B cell (primary cell): Measurements from ENCODE around the gene SNRPD3.
"Not testable (repeated sequence)": the region's sequence is repeated elsewhere in the genome, so short reads cannot be mapped to it uniquely, and the experiment has no call there.

Source experiments
- EZH2 ChIP-seq: IDR thresholded peaks from 2 replicates; pipeline ENCODE4 v1.6.1; 2012; ENCODE audit warnings: borderline replicate concordance, low read depth, mild to moderate bottlenecking, moderate library complexity, low read length; ENCODE audit not compliant: insufficient read depth, poor library complexity, severe bottlenecking
- TF ChIP-seq, protein P1 (sequence below): fragments of 200-600 bp; IDR thresholded peaks from one replicate; pipeline ENCODE4 v1.8.0; 2022; ENCODE audit warnings: antibody characterized with exemption, mild to moderate bottlenecking

DNA sequence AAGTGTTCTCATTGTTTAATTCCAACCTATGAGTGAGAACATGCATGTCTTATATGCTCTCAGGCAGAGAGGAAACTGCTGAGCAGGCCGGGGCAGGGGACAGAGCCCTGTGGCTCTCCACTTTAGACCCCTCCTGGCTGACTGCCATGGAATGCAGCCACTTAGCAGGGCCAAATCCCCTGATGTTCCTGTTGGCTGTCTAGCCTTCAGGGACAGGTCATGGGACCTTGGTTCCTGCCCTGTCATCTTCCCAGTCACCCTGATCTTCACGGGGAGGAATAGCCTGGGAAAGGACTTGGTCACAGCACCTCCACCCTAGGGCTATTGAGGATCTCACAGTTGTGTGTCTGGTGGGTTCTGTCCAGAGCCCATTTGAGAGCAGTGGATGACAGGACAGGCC is 50.5 kb downstream of the SNRPD3 start:
- TF ChIP-seq, protein P1, sequence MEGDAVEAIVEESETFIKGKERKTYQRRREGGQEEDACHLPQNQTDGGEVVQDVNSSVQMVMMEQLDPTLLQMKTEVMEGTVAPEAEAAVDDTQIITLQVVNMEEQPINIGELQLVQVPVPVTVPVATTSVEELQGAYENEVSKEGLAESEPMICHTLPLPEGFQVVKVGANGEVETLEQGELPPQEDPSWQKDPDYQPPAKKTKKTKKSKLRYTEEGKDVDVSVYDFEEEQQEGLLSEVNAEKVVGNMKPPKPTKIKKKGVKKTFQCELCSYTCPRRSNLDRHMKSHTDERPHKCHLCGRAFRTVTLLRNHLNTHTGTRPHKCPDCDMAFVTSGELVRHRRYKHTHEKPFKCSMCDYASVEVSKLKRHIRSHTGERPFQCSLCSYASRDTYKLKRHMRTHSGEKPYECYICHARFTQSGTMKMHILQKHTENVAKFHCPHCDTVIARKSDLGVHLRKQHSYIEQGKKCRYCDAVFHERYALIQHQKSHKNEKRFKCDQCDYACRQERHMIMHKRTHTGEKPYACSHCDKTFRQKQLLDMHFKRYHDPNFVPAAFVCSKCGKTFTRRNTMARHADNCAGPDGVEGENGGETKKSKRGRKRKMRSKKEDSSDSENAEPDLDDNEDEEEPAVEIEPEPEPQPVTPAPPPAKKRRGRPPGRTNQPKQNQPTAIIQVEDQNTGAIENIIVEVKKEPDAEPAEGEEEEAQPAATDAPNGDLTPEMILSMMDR: not testable (repeated sequence)
- TF ChIP-seq EZH2: not testable (repeated sequence)
